T-helper 2 cell (primary cell): ENCODE data around the gene NMNAT2.
"Not testable (repeated sequence)": the region's sequence is repeated elsewhere in the genome, so short reads cannot be mapped to it uniquely, and the experiment has no call there.

ENCODE experiments used
- DNase-seq, 5 experiments: peaks; one replicate each; pipeline versions ENCODE4 v3.0.0 to v3.0.0-alpha.2; 2012 to 2022

Gene NMNAT2

DNA sequence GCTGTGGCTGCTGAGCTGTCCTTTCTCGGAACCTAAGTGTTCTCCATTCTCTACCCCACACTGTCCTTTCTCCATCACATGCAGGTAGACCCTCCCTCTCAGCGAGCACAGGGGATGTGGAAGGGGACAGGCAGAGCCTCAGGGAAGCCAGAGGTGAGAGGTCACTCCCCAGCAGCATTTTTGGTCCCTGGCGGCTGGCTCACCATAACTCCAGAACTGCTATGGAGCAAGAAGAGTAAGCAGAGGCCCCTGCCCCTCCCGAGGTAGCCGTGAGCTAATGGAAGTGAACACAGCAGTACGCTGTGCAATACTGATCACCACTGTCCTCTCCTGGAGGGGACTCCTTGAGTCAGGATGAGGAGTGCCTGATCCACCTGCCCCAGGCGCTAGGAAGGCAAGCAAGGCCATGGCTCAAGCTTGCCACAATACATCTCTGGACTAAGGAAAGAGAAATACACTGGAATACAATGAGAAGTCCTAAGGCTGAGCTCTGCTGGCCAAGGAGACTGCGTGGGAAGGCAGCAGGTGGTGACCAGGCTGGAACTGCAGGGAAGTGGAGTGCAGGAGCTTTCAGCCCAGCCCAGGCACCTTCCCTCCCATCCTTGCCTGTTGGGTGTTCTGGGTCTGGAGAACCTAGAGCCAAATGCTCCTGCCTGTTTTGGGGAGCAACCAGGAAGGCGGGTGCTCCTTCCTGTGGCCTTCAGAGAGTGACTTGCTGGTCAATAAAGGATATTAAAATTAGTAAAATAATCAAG, 135.9 kb downstream of the NMNAT2 start:
- no peak for DNase-seq

DNA sequence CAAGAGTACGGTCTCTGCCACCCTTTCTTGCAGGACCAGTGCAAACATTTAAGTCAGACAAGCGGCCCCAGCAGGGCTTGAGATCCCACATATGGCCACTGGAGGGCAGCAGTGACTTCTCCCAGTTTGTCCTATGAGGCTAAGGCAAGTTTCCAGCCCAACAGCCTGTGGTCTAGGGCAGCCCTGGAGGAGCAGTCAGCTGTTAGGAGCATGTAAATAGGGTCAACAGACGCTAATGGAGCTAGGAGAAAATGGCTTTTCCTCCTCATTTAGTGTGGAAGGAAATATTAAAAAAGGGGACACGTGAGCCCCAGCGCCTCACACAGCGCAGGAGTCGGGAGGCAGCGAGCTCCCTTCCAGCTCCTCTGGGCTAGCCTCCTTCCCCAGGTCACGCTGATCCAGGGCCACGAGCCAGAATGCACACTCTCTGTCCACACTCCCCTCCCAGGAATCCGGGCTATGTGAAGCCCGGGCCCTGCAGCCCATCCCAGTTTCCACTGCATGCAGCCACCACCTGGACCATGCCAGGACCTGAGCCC, 136.6 kb downstream of the NMNAT2 start:
- peak; percentile 15 to 62 (median 47) for DNase-seq

DNA sequence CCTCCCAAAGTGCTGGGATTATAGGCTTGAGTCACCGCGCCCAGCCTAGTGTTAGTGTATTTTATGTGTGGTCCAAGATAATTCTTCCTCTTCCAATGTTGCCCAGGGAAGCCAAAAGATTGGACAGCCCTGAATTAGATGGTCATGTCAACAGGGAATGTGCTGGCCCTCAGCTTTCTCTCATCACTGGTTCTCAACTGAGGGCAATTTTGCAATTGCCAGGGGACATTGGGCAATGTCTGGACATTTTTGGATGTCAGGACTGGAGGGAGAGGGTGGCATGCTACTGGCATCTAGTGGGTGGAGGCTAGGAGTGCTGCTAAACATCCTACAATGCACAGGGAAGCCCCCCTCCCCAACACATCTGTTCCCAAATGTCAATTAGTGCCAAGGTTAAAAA, 137.1 kb downstream of the NMNAT2 start:
- no peak for DNase-seq

DNA sequence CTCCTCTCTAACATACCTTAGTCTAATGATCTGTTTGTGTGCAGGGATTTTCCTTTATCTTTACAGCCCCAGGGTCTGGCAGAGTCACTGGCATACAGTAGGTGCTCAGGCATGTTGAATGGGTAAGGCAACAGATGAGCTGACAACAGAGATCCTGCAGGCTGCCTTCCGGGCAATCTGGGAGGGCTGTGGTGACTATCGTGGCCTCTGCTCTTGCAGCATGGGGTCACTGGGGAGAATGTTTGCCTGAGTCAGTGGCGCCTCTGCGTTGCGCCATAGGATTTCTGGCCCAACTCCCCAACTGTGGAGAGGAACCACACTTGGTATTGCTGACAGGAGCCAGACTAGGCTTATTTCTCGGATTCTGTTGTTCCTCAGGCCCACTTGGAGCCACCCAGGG, 138.3 kb downstream of the NMNAT2 start:
- no peak for DNase-seq

DNA sequence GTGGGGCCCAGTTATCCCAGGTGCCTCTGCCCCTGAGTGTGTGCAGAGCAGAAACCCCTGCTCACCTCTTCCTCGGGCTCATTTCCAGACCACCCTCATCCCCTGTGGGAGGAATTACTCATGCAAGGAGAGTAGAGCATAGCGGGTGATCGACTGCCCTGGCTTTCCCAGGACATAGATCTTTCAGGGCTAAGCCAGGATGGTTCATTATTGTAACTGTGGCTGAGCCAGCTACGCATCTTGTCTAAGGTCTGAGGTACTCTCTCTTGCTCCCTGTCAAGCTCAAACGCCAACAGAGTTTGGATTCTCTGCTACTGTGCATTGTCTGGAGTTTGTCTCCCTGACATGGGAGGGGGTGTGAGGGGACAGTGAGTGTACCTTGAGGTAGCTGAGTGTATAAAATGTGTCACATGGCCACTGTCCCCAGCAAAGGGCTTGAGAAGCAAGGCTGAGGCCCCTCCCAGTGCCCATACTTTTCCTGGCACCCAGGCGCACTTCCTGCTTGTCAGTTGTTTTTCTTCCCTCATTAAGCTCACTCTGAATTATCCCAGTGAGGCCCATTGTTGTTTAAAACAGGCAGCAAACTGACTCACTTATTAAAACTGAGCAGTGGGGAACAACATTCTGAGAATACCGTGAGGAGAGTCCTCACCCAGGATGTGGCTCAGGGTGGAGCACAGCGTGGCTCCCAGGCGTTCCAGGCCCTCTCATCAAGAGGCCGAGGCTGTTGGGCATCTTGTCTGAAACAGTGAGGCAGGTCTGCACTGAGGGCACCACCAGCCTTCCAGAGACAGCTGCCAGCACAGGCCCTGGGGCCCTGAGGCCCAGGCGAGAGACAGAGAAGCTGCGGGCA, 139.2 kb downstream of the NMNAT2 start:
- no peak for DNase-seq

DNA sequence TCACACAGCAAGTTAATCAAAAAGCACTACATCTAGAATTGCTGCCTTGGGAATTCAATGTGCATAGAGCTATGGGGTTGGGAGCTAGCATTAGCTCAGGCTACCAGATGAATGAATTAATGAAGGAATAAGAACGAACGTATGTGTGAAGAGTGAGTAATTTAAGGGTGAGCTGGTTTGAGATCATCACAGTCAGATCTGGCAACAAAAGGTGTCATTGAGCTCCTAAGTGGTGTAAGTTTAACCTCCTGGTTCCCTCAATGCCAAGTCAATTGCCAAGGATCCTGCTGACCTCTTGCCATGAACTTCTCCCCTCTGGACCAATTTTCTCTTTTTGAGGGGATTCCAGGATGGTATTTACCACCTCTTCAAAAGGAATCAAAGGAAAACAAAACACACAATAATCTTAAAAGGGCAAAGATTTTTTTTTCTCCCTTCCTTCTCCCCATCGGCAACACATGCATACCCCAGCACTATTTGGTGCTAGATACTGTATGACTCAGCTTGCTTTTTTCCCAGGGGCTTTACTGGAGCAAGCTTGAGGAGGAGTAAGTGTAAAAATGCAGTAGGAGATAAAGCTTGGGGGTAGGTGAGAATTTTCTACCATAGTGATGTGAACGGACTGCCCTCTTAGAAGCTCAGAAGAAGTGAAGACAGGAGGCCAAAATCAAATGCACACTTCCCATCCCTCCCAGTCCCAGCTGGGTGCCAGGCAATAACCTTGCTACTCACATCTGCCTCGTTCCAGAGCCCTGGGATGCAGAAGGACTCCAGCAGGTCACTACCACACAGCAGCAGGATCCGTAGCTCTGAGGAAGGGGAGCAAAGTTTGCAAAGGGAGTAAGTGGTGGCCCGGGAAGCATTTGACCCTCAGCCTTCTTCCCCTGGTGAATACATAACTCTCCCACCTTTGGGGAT, 140.1 kb downstream of the NMNAT2 start:
- no peak for DNase-seq

DNA sequence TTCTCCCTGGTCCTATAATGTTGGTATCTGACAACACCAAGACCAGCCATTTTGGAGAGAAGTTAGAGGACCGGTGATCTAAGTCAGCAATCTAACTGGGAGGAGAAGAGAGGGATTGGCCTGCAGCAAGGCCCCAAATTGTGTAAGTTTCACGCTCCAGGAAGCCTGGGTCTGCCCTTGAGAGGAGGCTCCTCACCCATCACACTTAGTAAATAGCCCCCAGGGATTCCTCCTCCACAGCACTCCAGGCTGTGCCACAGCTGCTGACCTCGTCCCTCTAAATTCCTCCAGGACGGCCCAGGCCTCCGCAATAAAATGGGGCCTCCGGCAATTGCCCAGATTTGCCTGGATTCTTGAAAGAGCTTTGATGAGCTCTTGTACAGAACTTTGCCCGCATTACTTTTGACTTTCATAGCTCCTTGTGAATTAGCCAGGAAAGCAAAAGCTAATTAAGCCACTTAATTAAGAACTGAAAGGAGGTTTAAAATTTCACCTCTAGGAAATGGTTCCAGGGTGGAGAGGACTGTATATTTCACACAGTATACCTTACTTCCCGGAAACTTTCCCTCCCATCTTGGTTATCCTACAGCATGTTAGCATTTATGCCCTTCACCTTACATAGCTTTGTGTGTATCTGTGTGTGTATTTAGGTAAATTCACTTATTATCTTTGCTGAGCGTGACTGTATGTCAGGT, 141.6 kb downstream of the NMNAT2 start:
- DNase-seq = no peak

DNA sequence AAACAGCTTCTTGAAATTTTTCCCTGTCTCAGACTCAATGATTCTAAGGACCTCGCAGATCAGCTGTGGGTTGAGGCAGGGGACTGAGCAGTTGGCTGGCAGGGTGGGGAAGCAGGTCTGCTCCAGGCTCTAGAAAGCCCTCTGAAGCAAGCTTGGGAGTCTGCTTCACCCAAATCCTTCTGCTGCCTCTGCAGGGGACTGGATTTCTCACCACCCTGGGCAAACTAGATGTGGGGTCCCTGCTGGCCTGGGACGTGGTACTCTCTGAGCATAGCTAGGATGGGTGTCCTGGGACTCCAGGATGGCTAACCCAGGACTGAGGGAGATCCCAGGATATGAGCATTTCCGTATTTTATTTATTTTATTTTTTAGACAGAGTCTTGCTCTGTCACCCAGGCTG, 142.9 kb downstream of the NMNAT2 start:
- DNase-seq = no peak

DNA sequence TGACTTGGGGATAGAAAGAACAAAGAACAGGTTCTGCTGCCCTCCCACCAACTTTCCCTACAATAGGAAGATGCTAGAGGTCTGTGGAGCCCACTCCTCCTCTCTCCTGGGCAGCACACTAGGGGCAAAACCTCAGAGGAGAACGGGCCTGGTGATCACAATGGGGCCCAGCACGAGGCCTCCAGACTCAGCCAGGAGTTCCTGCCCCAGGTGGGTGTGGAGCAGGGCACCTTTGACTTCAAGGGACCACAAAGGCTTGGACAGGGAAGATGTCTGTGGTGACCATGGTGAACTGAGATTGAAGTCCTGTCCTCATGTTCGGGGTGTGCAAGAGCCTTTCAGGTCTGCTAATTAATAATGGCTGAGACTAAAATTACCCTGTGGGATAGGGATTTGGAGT, 143.3 kb downstream of the NMNAT2 start:
- no peak for DNase-seq

DNA sequence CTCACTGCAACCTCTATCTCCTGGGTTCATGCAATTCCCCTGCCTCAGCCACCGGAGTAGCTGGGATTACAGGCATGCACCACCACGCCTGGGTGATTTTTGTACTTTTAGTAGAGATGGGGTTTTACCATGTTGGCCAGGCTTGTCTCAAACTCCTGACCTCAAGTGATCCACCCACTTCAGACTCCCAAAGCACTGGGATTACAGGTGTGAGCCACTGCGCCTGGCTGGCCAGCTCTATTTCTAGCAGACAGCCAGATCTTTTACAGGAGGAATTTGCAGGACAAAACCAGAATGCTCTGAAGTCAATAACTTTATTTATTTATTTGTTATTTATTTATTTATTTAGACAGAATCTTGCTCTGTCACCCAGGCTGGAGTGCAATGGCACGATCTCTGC, 144.2 kb downstream of the NMNAT2 start:
- not testable (repeated sequence) for DNase-seq

DNA sequence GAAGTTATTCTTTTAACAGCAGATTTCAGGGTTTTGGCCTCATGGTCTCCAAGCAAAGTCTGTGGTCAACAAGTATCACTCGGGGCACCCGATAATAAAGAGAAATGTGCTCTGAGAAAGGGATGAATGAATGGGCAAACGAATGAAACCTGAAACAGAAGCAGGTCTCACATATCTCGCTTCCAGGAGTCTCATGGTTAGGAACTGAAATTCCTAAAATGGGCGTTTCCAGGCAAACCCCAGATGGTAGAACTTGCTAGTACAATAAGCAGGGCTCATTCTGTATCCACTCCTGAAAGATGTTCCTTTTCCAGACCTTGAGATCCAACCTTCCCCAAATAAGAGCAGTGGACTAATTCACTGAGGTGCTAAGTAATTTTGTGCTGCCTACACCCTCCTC, 144.9 kb downstream of the NMNAT2 start:
- no peak for DNase-seq

DNA sequence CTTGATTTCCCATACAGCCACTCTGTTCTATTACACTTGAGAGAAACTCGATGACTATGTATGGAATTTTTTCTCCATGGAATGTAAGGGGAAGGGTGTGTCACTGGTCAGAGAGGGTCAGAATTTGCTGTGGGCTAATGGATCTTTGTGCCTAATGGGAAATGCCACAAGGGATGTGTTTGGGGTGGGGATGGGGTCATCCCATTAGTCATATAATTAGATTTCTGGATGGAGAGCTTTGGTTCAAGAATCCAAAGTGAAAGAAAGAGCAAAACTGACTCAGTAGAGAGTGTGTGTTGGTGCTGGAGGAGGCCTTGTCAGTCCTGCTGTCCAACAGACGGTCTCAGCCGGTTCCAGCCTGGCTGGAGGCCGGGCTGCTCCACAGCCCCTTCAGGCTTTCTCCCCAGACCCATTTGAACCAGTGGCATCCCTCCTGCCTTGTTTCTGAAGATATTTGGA, 145.8 kb downstream of the NMNAT2 start:
- DNase-seq = no peak

DNA sequence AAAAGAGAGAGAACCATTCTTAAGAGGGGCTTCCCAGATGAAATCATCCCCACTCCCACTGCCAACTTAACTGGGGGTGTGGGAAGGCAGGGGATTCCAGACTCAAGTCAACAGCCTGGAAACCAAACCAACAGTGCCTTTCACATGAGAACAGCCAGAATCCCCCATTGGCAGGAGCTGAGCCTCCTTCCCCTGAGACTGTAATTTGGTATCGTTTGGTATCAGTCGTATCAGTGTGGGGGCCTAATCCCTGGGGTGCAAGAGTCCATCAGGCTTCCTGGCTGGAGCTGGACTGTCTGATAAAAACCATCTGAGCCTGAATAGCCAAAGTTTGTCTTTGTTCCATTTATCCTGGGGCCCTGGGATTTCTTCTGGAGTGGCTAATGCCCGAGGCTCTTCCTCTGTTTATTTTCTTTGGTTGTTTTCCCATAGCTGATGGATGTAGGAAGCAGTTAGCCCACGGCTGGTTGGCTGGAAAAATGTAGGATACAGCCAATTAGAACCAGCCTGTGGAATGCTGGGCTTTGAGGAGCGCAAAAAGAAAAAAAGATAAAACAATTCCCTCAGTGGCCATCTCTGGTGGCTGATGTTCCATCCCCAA, 147.5 kb downstream of the NMNAT2 start:
- DNase-seq = no peak

DNA sequence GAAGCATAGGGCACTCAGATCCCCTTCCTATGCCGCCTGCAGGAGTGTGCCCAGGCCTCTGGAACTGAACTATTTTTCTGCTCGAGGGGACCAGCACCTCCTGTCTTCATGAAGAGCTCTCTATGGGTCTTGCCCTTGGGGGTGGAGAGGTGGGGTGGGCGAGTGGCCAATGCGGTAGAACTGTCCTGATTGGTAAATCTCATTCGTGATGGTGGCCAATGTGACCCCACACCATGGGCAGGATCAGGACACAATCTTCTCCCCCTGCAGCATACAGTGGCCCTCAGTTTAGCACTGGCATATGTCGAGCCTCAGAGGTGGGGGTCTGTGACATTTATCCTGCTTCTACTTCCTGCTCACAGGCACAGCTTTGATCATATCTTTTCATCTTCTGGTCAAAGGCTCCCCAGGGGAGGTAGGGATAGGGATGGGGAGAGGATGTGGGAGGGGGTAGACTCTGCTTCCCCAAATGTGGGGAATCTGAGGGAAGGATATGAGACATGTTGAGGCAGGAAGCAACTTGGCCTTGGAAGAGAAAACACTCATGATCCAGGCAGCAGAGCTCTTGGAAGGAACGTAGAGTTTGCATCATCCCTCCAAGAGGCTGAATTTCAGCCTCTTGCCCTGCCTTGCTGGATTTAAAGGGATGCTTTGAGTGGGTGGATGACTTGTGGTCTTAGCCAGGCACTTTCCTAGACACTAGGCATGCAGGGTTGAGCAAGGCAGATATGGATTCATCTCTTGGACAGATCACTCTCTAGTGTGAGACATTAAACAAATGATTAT, 150.3 kb downstream of the NMNAT2 start:
- DNase-seq = no peak

DNA sequence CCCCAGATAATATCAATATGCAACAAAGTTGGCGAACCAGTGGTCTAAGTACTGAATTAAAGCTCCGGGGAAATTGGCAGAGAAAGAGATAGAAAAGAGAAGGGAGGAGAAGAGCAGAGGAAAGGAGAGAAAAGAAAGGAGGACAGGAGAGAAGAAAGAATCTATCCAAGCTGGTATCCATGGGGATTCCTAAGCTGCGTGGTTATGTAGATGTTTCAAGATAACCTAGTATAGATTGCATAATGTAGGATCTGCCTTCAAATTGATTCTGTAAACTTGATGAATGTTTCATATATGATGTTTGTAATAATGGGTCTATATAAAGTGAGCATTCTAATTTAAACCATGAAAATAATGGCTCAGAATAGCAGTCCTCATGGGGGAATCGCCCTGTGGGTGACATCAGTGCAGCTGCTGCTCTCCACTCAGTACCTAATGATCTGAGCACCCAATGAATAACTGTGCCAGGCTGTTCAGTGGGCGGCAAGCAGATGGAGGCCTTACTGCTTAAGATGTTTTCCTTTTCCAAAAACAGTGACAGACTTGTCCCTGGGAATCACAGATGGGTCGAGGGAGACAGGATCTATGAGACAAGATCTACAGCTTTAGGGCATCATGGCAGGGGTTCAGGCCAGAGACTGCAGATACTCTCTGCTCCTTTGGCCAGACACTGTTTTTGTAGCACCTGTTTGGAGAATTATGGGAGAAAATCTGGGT, 154.1 kb downstream of the NMNAT2 start:
- no peak for DNase-seq

DNA sequence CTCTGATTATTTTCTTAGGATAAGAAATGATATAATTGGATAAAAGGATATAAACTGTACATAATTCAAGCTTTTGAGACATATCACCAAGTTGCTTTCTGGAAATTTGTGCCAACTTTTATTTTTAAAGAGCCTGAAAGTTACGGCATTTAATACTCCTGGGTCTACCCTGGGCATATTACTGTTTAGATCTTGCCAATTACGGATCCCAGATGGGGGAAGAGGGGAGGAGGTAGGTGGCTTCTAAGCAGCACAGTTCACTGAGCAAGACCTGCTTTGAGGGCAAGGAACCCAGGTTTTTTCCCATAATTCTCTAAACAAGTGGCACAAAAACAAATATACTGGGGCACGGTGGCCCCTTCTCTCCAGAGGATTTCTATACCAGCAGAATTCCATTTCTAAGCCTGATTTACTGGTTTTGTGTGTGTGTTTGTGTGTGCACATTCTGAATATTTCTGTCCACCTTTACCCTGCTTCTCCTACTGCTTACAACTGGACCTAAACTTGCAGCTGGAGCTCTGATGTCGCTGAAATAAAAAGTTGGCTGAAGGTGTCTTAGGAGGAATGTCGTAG, 155.5 kb downstream of the NMNAT2 start:
- DNase-seq = no peak

DNA sequence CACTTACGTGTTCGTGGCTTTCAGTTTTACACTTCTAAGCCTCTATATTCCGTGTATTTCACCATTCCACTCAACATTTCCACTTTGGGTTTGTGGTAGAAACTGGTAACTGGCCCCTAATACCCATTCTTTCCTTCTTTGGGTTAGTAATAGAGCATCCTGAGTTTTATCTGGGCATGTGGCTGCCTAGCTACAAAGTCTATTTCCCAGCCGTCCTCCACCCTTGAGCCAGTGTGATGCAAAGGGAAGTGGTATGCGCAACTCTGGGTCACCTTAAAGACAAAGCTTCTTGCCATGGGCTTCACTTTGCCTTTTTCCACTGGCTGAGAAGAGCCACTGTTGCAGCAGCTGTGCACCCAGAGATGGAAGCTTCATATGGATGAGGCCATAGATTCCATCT, 158.3 kb downstream of the NMNAT2 start:
- DNase-seq = no peak

DNA sequence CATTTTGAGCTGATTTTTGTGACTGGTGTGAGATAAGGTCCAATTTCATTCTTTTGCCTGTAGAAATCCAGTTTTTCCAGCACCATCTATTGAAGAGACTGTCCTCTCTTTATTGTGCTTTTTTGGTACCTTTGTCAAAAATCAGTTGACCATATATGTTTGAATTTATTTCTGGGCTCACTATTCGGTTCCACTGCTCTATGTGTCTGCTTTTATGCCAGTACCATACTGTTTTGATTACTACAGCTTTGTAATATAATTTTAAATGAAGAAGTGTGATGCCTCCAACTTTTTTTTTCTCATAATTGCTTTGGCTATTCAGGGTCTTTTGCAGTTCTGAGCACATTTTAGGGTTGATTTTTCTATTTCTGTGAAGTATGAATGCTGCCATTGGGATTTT, 163.1 kb downstream of the NMNAT2 start:
- DNase-seq = no peak

DNA sequence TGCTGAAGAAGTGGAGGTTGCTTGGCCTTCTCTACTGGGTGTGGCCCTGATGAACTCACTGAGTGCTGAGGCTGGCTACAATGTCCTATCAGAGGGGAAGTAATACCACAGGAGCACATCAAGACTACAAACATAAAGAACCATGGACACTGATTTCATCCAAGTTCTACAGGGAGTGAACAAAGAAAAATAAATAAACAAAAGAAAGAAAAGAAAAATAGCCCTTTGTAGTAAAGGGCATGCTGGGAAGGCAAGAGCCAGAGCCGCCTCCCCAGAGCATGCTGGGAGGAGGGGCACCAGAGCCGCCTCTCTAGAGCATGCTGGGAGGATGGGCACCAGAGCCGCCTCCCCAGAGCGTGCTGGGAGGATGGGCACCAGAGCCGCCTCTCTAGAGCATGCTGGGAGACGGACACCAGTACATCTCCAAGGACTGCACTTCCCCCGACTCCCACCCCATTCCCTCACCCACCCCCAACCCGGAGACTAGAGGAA, 166.2 kb downstream of the NMNAT2 start:
- no peak for DNase-seq
